Peyer's patch (tissue), 4 donors: ENCODE data around the gene GALNT17. TPM values are rescaled to one million over a fixed set of nuclear protein-coding genes. Genes with fewer than 3 reads are reported as not detected.

Source experiments
- DNase-seq, 3 donors: peaks; one replicate each; pipeline ENCODE4 v3.0.0-alpha.2; 2017 to 2019
- H3K27ac ChIP-seq, 4 donors: fragments of 200-600 bp; sonication (generic); one replicate each; pipeline ENCODE4 v1.5.1; 2016 to 2019
- H3K27me3 ChIP-seq, 2 donors: fragments of 200-600 bp; sonication (generic); one replicate each; pipeline ENCODE4 v1.5.1; 2019
- H3K36me3 ChIP-seq, 3 donors: fragments of 200-600 bp; sonication (generic); one replicate each; pipeline ENCODE4 v1.5.1; 2016 to 2019
- H3K4me1 ChIP-seq, 4 donors: fragments of 200-600 bp; sonication (generic); one replicate each; pipeline ENCODE4 v1.5.1; 2016 to 2019
- H3K4me3 ChIP-seq, 4 donors: fragments of 200-600 bp; sonication (generic); 1 replicate in 3 of 4; 2 replicates in 1 of 4; pipeline ENCODE4 v1.5.1; 2016 to 2019; ENCODE audit warnings: mild to moderate bottlenecking in 1 of 4
- H3K9me3 ChIP-seq, 4 donors: fragments of 200-600 bp; sonication (generic); one replicate each; pipeline ENCODE4 v1.5.1; 2016 to 2019; ENCODE audit warnings: mild to moderate bottlenecking in 1 of 4
- POLR2A ChIP-seq, 2 donors: fragments of 450-650 bp; IDR thresholded peaks; one replicate each; pipeline ENCODE4 v1.5.1; 2017; ENCODE audit warnings: antibody characterized with exemption in 2 of 2, mild to moderate bottlenecking in 2 of 2, moderate library complexity in 2 of 2
- total RNA-seq, 4 donors: library from RNA; depleted of rRNA; stranded (reverse); fragments of >200 nt; gene quantifications; one replicate each; pipeline ENCODE4 v1.1.0, GENCODE V29; 2016
- TF ChIP-seq, protein P1 (sequence below), 6 experiments: fragments of 450-650 bp in 4 of 6; fragments of 200-600 bp in 2 of 6; sonication (generic) in 1 of 6; IDR thresholded peaks; one replicate each; pipeline ENCODE4 v1.5.1; 2017 to 2019; ENCODE audit warnings: antibody characterized with exemption in 6 of 6, mild to moderate bottlenecking in 3 of 6, moderate library complexity in 1 of 6

Gene GALNT17
- total RNA-seq, 4 donors from 2014 or later, result 0.88 to 17.3 (median 2.3) TPM

- no peak for DNase-seq
- TF ChIP-seq POLR2A (IDR thresholded peaks at IDR 0.05), result no peak
- TF ChIP-seq, protein P1, sequence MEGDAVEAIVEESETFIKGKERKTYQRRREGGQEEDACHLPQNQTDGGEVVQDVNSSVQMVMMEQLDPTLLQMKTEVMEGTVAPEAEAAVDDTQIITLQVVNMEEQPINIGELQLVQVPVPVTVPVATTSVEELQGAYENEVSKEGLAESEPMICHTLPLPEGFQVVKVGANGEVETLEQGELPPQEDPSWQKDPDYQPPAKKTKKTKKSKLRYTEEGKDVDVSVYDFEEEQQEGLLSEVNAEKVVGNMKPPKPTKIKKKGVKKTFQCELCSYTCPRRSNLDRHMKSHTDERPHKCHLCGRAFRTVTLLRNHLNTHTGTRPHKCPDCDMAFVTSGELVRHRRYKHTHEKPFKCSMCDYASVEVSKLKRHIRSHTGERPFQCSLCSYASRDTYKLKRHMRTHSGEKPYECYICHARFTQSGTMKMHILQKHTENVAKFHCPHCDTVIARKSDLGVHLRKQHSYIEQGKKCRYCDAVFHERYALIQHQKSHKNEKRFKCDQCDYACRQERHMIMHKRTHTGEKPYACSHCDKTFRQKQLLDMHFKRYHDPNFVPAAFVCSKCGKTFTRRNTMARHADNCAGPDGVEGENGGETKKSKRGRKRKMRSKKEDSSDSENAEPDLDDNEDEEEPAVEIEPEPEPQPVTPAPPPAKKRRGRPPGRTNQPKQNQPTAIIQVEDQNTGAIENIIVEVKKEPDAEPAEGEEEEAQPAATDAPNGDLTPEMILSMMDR (IDR thresholded peaks at IDR 0.05), result no peak
- no peaks in the 10 kb centered on the region for H3K27me3 ChIP-seq
- H3K27ac ChIP-seq, result no peak overlapping the region
- no peak overlapping the region for H3K4me3 ChIP-seq
- peaks cover 0 to 6% (median 0%) of the 10 kb centered on the region in 4 donors for H3K9me3 ChIP-seq
- no peaks in the 10 kb centered on the region for H3K4me1 ChIP-seq
- no peaks in the 10 kb centered on the region for H3K36me3 ChIP-seq
Measured at GRCh38 chr7:71697400-71697799, 565.5 kb downstream of the GALNT17 start.

- H3K4me3 ChIP-seq, result no peak overlapping the region
- TF ChIP-seq, protein P1 (IDR thresholded peaks at IDR 0.05), result no peak
- TF ChIP-seq POLR2A (IDR thresholded peaks at IDR 0.05), result no peak
- no peak overlapping the region for H3K27ac ChIP-seq
- DNase-seq, result no peak
- H3K4me1 ChIP-seq, result no peaks in the 10 kb centered on the region
- H3K36me3 ChIP-seq, result no peaks in the 10 kb centered on the region
- no peaks in the 10 kb centered on the region for H3K9me3 ChIP-seq
- H3K27me3 ChIP-seq, result no peaks in the 10 kb centered on the region
Measured at GRCh38 chr7:71705217-71705616, 573.3 kb downstream of the GALNT17 start.

GRCh38 chr7:71705901-71706596 is 574.1 kb downstream of the GALNT17 start:
- Histone ChIP-seq H3K4me3 (no peak overlapping the region), H3K4me1 (no peaks in the 10 kb centered on the region), H3K27ac (no peak overlapping the region), H3K27me3 (no peaks in the 10 kb centered on the region), H3K36me3 (no peaks in the 10 kb centered on the region), H3K9me3 (no peaks in the 10 kb centered on the region)
- no peak for DNase-seq
- TF ChIP-seq POLR2A (IDR thresholded peaks at IDR 0.05), result no peak
- TF ChIP-seq, protein P1 (IDR thresholded peaks at IDR 0.05), result no peak

- H3K27ac ChIP-seq, result no peak overlapping the region
Measured at GRCh38 chr7:71706597-71706975, 574.6 kb downstream of the GALNT17 start.

GRCh38 chr7:71707041-71707440 is 575.1 kb downstream of the GALNT17 start:
- Histone ChIP-seq H3K4me1 (no peaks in the 10 kb centered on the region), H3K36me3 (no peaks in the 10 kb centered on the region), H3K9me3 (no peaks in the 10 kb centered on the region), H3K27ac (no peak overlapping the region), H3K4me3 (no peak overlapping the region), H3K27me3 (no peaks in the 10 kb centered on the region)
- DNase-seq, result no peak
- no peak for TF ChIP-seq POLR2A (IDR thresholded peaks at IDR 0.05)
- TF ChIP-seq, protein P1 (IDR thresholded peaks at IDR 0.05), result no peak

More at GRCh38 chr7:71706597-71706975, 574.6 kb downstream of the GALNT17 start:
- no peak for TF ChIP-seq POLR2A (IDR thresholded peaks at IDR 0.05)
- TF ChIP-seq, protein P1 (IDR thresholded peaks at IDR 0.05), result no peak
- no peaks in the 10 kb centered on the region for H3K4me1 ChIP-seq
- H3K4me3 ChIP-seq, result no peak overlapping the region
- no peak for DNase-seq
- H3K36me3 ChIP-seq, result no peaks in the 10 kb centered on the region
- no peaks in the 10 kb centered on the region for H3K9me3 ChIP-seq
- no peaks in the 10 kb centered on the region for H3K27me3 ChIP-seq
